ENCODE measurements around the gene ANKS1B. TPM values are rescaled to one million over a fixed set of nuclear protein-coding genes. Genes with fewer than 3 reads are reported as not detected.

ANKS1B gene
- total and polyA plus RNA-seq, 2 of the 4 experiments (the other 2 are of a cell fraction): 0.17 to 0.18 TPM

DNA sequence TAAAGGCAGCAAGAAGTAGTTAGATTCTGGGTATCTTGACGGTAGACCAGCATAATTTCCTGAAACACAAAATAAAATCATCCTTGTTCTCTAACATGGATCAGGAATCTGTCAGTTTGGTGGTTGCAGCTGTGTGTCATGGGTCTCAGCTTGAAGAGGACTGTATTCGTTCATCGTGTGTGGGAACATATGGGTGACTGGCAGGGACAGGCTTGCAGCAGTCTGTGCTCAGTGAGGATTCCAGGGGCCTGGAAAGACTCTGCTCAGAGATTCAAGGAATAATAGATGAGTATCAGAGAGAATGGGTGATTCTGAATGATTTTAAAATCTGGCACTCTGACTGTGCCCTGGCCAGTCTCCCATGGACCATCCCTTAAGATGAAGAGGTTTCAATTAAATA lies 918.0 kb downstream of the ANKS1B start:
- ChIA-PET POLR2A (ENCODE audit: unreplicated experiment) (no interaction called here), CTCF (no interaction called here)
- in situ Hi-C loops (cut with MboI; ENCODE audit: low sequenced_read_pairs) (no loop called here), dilution Hi-C loops (cut with HindIII; ENCODE audit: low sequenced_read_pairs, unreplicated experiment) (no loop called here), intact Hi-C loops (cut with micrococcal nuclease) (no loop called here)
- no peak for TF ChIP-seq CHD1 (IDR thresholded peaks at IDR 0.05; ENCODE audit: low read depth, low read length)
- TF ChIP-seq NFE2L2 (IDR thresholded peaks at IDR 0.05; ENCODE audit: low read depth, low read length): no peak
- TF ChIP-seq, protein P1, sequence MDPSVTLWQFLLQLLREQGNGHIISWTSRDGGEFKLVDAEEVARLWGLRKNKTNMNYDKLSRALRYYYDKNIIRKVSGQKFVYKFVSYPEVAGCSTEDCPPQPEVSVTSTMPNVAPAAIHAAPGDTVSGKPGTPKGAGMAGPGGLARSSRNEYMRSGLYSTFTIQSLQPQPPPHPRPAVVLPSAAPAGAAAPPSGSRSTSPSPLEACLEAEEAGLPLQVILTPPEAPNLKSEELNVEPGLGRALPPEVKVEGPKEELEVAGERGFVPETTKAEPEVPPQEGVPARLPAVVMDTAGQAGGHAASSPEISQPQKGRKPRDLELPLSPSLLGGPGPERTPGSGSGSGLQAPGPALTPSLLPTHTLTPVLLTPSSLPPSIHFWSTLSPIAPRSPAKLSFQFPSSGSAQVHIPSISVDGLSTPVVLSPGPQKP (IDR thresholded peaks at IDR 0.05; ENCODE audit: borderline replicate concordance, low read depth, low read length): no peak
- TF ChIP-seq RAD21 (IDR thresholded peaks at IDR 0.05; ENCODE audit: low read length): no peak
- no peak for TF ChIP-seq MAZ (IDR thresholded peaks at IDR 0.05; ENCODE audit: borderline replicate concordance, low read depth, low read length)
- TF ChIP-seq SMC3 (IDR thresholded peaks at IDR 0.05; ENCODE audit: low read depth, low read length): no peak
- no peak for TF ChIP-seq BHLHE40 (IDR thresholded peaks at IDR 0.05; ENCODE audit: low read depth, low read length)
- no peak for TF ChIP-seq MXI1 (IDR thresholded peaks at IDR 0.05; ENCODE audit: borderline replicate concordance, low read depth, low read length)
- TF ChIP-seq, protein P2, sequence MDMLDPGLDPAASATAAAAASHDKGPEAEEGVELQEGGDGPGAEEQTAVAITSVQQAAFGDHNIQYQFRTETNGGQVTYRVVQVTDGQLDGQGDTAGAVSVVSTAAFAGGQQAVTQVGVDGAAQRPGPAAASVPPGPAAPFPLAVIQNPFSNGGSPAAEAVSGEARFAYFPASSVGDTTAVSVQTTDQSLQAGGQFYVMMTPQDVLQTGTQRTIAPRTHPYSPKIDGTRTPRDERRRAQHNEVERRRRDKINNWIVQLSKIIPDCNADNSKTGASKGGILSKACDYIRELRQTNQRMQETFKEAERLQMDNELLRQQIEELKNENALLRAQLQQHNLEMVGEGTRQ (IDR thresholded peaks at IDR 0.05; ENCODE audit: low read depth, low read length): no peak
- no peak for TF ChIP-seq RFX5 (IDR thresholded peaks at IDR 0.05; ENCODE audit: low read depth, low read length)
- Histone ChIP-seq H3K4ac (ENCODE audit: low read depth, low read length) (no peak overlapping the region), H3K9ac (ENCODE audit: low read depth, low read length) (no peak overlapping the region), H3K4me2 (ENCODE audit: low read depth, low read length) (no peak overlapping the region), H2AFZ (replicated peaks; ENCODE audit: low read length, poor library complexity) (no peak overlapping the region), H2BK20ac (ENCODE audit: low read depth, low read length) (no peak overlapping the region), H3K27me3 (ENCODE audit: control insufficient read depth, insufficient read depth, low read length) (no peaks in the 10 kb centered on the region), H2AK5ac (ENCODE audit: low read depth, low read length) (no peak overlapping the region), H4K8ac (ENCODE audit: low read depth in 2 of 2, low read length in 2 of 2) (no peak overlapping the region), H3K79me1 (ENCODE audit: low read depth in 1 of 2, low read length in 2 of 2) (no peaks in the 10 kb centered on the region), H3K4me1 (ENCODE audit: control insufficient read depth, insufficient read depth, low read length) (no peaks in the 10 kb centered on the region), H3K23ac (ENCODE audit: low read depth, low read length) (no peak overlapping the region), H3K56ac (ENCODE audit: extremely low read depth, insufficient read depth, low read length) (no peak overlapping the region), H2AK9ac (replicated peaks; ENCODE audit: low read depth, low read length, poor library complexity) (no peak overlapping the region), H3K14ac (replicated peaks; ENCODE audit: low read depth, low read length) (no peak overlapping the region), H2BK120ac (ENCODE audit: low read depth, low read length) (no peak overlapping the region), H3K9me3 (ENCODE audit: control insufficient read depth, insufficient read depth, low read length) (no peaks in the 10 kb centered on the region), H2BK5ac (ENCODE audit: low read depth, low read length, poor library complexity, severe bottlenecking) (no peak overlapping the region), H2BK15ac (ENCODE audit: low read depth, low read length) (no peak overlapping the region), H3K4me3 (ENCODE audit: insufficient read depth, low read depth, low read length) (no peak overlapping the region), H4K91ac (ENCODE audit: insufficient read depth, low read depth, low read length) (no peak overlapping the region), H3K27ac (ENCODE audit: insufficient read depth, low read length) (no peak overlapping the region), H3K18ac (ENCODE audit: low read depth, low read length) (no peak overlapping the region), H3K9me1 (ENCODE audit: insufficient read depth, low read length) (no peaks in the 10 kb centered on the region), H4K20me1 (ENCODE audit: insufficient read depth, low read length) (no peaks in the 10 kb centered on the region), H4K5ac (ENCODE audit: low read depth, low read length) (no peak overlapping the region), H3K36me3 (ENCODE audit: control insufficient read depth, insufficient read depth, low read length) (no peaks in the 10 kb centered on the region)
- ATAC-seq (ENCODE audit: low read depth) (no peak), DNase-seq (no peak)
- no TSS peak for BruUV-seq (replicated peaks)
- WGBS, 2 experiments (ENCODE audit: extremely low coverage in 2 of 2, insufficient read length in 1 of 2): 14% methylated on average over 2 of the region's 3 CpGs; no CpG with 5 or more reads in 1 of the 2 experiments

Measured in IMR-90 (cell line).